Measurements from ENCODE around the gene ZNF524.

DNA sequence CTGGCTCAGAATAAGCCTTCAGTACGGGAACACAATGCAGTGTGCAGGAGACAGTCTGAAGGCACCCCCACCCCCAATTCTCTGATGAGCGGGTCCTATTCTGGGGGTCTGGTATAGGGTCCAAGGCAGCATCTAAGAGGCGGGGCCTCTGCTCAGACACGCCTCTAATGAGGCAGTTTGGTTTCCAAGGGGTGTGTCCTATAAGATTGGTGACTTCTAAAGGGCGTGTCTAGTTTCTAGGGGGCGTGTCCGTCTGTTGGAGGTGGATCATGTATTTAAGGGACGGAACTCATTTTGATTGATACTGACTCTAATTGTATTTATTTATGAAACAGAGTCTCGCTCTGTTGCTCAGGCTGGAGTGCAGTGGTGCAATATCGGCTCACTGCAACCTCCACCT lies 9.5 kb upstream of the ZNF524 start:
- TF ChIP-seq, protein P1, sequence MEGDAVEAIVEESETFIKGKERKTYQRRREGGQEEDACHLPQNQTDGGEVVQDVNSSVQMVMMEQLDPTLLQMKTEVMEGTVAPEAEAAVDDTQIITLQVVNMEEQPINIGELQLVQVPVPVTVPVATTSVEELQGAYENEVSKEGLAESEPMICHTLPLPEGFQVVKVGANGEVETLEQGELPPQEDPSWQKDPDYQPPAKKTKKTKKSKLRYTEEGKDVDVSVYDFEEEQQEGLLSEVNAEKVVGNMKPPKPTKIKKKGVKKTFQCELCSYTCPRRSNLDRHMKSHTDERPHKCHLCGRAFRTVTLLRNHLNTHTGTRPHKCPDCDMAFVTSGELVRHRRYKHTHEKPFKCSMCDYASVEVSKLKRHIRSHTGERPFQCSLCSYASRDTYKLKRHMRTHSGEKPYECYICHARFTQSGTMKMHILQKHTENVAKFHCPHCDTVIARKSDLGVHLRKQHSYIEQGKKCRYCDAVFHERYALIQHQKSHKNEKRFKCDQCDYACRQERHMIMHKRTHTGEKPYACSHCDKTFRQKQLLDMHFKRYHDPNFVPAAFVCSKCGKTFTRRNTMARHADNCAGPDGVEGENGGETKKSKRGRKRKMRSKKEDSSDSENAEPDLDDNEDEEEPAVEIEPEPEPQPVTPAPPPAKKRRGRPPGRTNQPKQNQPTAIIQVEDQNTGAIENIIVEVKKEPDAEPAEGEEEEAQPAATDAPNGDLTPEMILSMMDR (IDR thresholded peaks at IDR 0.05): no peak
- TF ChIP-seq TEAD4 (IDR thresholded peaks at IDR 0.05; ENCODE audit: borderline replicate concordance, insufficient read depth) (no peak), TCF12 (IDR thresholded peaks at IDR 0.05) (no peak), FOSL2 (IDR thresholded peaks at IDR 0.05; ENCODE audit: borderline replicate concordance, low read depth) (no peak), FOXM1 (IDR thresholded peaks at IDR 0.05; ENCODE audit: low read depth) (no peak), MXI1 (IDR thresholded peaks at IDR 0.05; ENCODE audit: low read depth, low read length) (no peak), RAD21 (IDR thresholded peaks at IDR 0.05; ENCODE audit: low read length) (no peak), RFX5 (IDR thresholded peaks at IDR 0.05; ENCODE audit: low read length) (no peak), FOXJ3 (CRISPR knock-in tag; IDR thresholded peaks at IDR 0.05) (no peak), POLR2AphosphoS5 (IDR thresholded peaks at IDR 0.05; ENCODE audit: low read depth, low read length) (no peak), ELF1 (IDR thresholded peaks at IDR 0.05) (no peak)
- TF ChIP-seq, protein P2, sequence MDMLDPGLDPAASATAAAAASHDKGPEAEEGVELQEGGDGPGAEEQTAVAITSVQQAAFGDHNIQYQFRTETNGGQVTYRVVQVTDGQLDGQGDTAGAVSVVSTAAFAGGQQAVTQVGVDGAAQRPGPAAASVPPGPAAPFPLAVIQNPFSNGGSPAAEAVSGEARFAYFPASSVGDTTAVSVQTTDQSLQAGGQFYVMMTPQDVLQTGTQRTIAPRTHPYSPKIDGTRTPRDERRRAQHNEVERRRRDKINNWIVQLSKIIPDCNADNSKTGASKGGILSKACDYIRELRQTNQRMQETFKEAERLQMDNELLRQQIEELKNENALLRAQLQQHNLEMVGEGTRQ (IDR thresholded peaks at IDR 0.05; ENCODE audit: borderline replicate concordance, low read depth, low read length): no peak
